Ovary (tissue), 9 donors: ENCODE data around the gene ANK3. TPM values are rescaled to one million over a fixed set of nuclear protein-coding genes. Genes with fewer than 3 reads are reported as not detected.

Source experiments
- DNase-seq, 5 donors: peaks; one replicate each; pipeline ENCODE4 v3.0.0-alpha.2; 2019 to 2020
- H3K27ac ChIP-seq, 2 donors: fragments of 200-600 bp; one replicate each; pipeline versions ENCODE4 v1.5.1 to v1.8.0; 2019 to 2022
- H3K27me3 ChIP-seq: fragments of 200-600 bp; one replicate; pipeline ENCODE4 v1.8.0; 2022
- H3K36me3 ChIP-seq: fragments of 200-600 bp; sonication (generic); one replicate; pipeline ENCODE4 v1.5.1; 2019
- H3K4me1 ChIP-seq: one replicate; pipeline ENCODE4 v1.8.1; 2013; ENCODE audit warnings: mild to moderate bottlenecking, moderate library complexity; ENCODE audit not compliant: insufficient read depth
- H3K4me3 ChIP-seq: fragments of 200-600 bp; sonication (generic); one replicate; pipeline ENCODE4 v1.5.1; 2017
- H3K9me3 ChIP-seq, 2 donors: fragments of 200-600 bp in 1 of 2; sonication (generic) in 1 of 2; one replicate each; pipeline versions ENCODE4 v1.5.1 to v1.8.1; 2013 to 2019; ENCODE audit warnings: mild to moderate bottlenecking in 1 of 2, moderate library complexity in 1 of 2
- EP300 ChIP-seq: sonication (generic); formaldehyde crosslinking; IDR thresholded peaks from one replicate; pipeline ENCODE4 v1.6.1; 2017; ENCODE audit warnings: antibody characterized with exemption
- POLR2A ChIP-seq: fragments of 450-650 bp; IDR thresholded peaks from one replicate; pipeline ENCODE4 v1.6.1; 2017; ENCODE audit warnings: antibody characterized with exemption, mild to moderate bottlenecking, moderate library complexity
- WGBS, 3 donors: extraction: QIAGEN DNeasy Blood & Tissue Kit in 1 of 3; methylation state at CpG; one replicate each; pipeline versions ENCODE4 v1.1.5 to v1.1.7; 2013 to 2017; 5-methylcytosine and 5-hydroxymethylcytosine counted together
- intact Hi-C, 4 donors: fragments of 100-400 bp; cut with DNase I; formaldehyde crosslinking; loops; one replicate each; pipeline versions ENCODE4 v1.11.0 to v1.15.1; 2022 to 2023
- polyA plus RNA-seq, 2 donors: library from polyadenylated mRNA; stranded (reverse); fragments of 200-250 nt in 1 of 2; fragments of 350-450 nt in 1 of 2; fragmentation: Illumina TruSeq in 1 of 2; extraction: RNeasy Lipid Tissue Mini Kit (QIAGEN cat#74804) in 1 of 2; gene quantifications; one replicate each; pipeline ENCODE4 v1.2.3, GENCODE V29; 2013 to 2014
- total RNA-seq, 7 donors: library from RNA; depleted of rRNA in 2 of 7; stranded (reverse); fragments of >200 nt in 2 of 7; fragmentation: NEBNext Ultra II Directional in 3 of 7; extraction: Animal tissue kit (Norgen Biotek cat#: 25700) in 3 of 7; gene quantifications; one replicate each; pipeline versions ENCODE4 v1.1.0 to v1.2.4, GENCODE V29; 2016 to 2023
- TF ChIP-seq, protein P1 (sequence below), 3 donors: fragments of 450-650 bp in 2 of 3; fragments of 200-600 bp in 1 of 3; IDR thresholded peaks; one replicate each; pipeline versions ENCODE4 v1.5.1 to v1.8.0; 2016 to 2022; ENCODE audit warnings: antibody characterized with exemption in 3 of 3, mild to moderate bottlenecking in 1 of 3
- donor health status: DM: no; HTN: no; CAD: no; lungs with moderate emphysema.
- donor health status: DM: no; HTN: no; CAD: no.
- donor health status: Bipolar disorder and iron deficiency.
- donor health status: DM: yes; HTN: yes; CAD: no.
- donor health status: DM: no; HTN: no; CAD: no.
- donor health status: DM: yes; HTN: yes; CAD: no.

The ANK3 gene
- total and polyA plus RNA-seq, 9 donors: 11.4 to 74.1 (median 28.3) TPM

GRCh38 chr10:60372436-60372835, 17.2 kb downstream of the ANK3 start:
- Histone ChIP-seq H3K9me3 (no peaks in the 10 kb centered on the region), H3K36me3 (no peaks in the 10 kb centered on the region), H3K4me3 (no peak overlapping the region), H3K27ac (no peak overlapping the region), H3K27me3 (no peaks in the 10 kb centered on the region), H3K4me1 (peaks cover 2% of the 10 kb centered on the region)
- intact Hi-C loops: no loop called here
- no peak for TF ChIP-seq EP300
- no peak for TF ChIP-seq POLR2A
- TF ChIP-seq, protein P1, sequence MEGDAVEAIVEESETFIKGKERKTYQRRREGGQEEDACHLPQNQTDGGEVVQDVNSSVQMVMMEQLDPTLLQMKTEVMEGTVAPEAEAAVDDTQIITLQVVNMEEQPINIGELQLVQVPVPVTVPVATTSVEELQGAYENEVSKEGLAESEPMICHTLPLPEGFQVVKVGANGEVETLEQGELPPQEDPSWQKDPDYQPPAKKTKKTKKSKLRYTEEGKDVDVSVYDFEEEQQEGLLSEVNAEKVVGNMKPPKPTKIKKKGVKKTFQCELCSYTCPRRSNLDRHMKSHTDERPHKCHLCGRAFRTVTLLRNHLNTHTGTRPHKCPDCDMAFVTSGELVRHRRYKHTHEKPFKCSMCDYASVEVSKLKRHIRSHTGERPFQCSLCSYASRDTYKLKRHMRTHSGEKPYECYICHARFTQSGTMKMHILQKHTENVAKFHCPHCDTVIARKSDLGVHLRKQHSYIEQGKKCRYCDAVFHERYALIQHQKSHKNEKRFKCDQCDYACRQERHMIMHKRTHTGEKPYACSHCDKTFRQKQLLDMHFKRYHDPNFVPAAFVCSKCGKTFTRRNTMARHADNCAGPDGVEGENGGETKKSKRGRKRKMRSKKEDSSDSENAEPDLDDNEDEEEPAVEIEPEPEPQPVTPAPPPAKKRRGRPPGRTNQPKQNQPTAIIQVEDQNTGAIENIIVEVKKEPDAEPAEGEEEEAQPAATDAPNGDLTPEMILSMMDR (IDR thresholded peaks at IDR 0.05): no peak
- no peak for DNase-seq
- WGBS, 3 donors: 84 to 98% (median 95%) methylated on average over 4 of the region's 4 CpGs

DNA sequence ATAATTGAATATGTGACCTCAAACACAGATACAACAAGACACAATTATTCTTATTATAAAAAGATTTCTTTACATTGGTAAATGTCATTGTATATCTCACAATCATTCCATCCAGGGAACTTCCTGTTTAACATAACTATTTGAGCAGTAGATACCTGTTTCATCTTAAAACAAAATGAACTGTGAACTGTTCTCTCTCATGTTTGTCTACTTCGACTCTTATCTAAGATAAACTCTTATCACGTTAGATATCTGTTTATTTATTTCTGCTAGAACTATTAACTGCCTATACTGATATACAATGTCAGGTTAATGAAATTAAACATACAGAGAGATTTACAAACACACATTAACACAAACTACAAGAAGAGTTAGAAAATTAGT, 20.1 kb downstream of the ANK3 start:
- no peak for DNase-seq
- H3K36me3 ChIP-seq: no peaks in the 10 kb centered on the region
- no peaks in the 10 kb centered on the region for H3K27me3 ChIP-seq
- H3K27ac ChIP-seq: no peak overlapping the region
- H3K9me3 ChIP-seq: no peaks in the 10 kb centered on the region
- 65 to 78% (median 68%) methylated on average over 2 of the region's 2 CpGs for WGBS, 3 donors
- H3K4me3 ChIP-seq: no peak overlapping the region
- TF ChIP-seq POLR2A (no peak), EP300 (no peak)
- TF ChIP-seq, protein P1 (IDR thresholded peaks at IDR 0.05): no peak
- peaks cover 2% of the 10 kb centered on the region for H3K4me1 ChIP-seq
- intact Hi-C loops: no loop called here

- intact Hi-C loops: no loop called here
Measured at GRCh38 chr10:60368875-60369546, 20.7 kb downstream of the ANK3 start.

DNA sequence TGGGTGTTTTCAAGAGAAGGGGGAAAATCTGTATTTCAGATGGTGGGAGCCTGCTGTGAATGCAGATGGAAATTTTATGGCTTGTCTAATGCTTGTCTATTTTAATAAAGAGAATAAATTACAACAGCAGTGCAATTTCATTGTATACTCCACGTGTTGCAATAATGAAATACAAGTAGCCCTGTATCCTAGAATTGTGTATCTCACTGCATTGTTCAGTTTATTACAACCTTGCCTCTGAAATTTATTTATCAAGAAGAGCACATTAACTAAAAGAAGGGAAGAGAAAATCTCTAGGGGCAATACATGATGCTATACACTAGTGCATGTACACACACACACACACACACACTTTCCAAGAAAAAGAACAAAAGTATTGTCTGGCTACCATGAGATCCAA, 21.8 kb downstream of the ANK3 start:
- Histone ChIP-seq H3K27ac (no peak overlapping the region), H3K4me3 (no peak overlapping the region), H3K36me3 (no peaks in the 10 kb centered on the region), H3K4me1 (peaks cover 2% of the 10 kb centered on the region), H3K9me3 (no peaks in the 10 kb centered on the region), H3K27me3 (no peaks in the 10 kb centered on the region)
- TF ChIP-seq POLR2A (no peak), EP300 (no peak)
- TF ChIP-seq, protein P1 (IDR thresholded peaks at IDR 0.05): no peak
- WGBS, 3 donors: 39 to 56% (median 56%) methylated on average over 1 of the region's 1 CpG
- DNase-seq: no peak
- intact Hi-C loops: no loop called here

More at GRCh38 chr10:60368875-60369546, 20.7 kb downstream of the ANK3 start:
- TF ChIP-seq, protein P1 (IDR thresholded peaks at IDR 0.05): no peak
- no peak for TF ChIP-seq EP300
- no peak for TF ChIP-seq POLR2A
- no peak for DNase-seq
- WGBS, 3 donors: 72 to 81% (median 78%) methylated on average over 5 of the region's 5 CpGs
- H3K27me3 ChIP-seq: no peaks in the 10 kb centered on the region
- H3K4me1 ChIP-seq: peaks cover 2% of the 10 kb centered on the region
- no peaks in the 10 kb centered on the region for H3K36me3 ChIP-seq
- H3K27ac ChIP-seq: no peak overlapping the region
- no peak overlapping the region for H3K4me3 ChIP-seq
- H3K9me3 ChIP-seq: no peaks in the 10 kb centered on the region
